Upper lobe of left lung (tissue), 4 donors: ENCODE measurements around the gene CTXN1.

ENCODE experiments used
- POLR2A ChIP-seq, 4 donors: fragments of 450-650 bp; IDR thresholded peaks; one replicate each; pipeline ENCODE4 v1.5.1; 2016 to 2017; ENCODE audit warnings: antibody characterized with exemption in 4 of 4, mild to moderate bottlenecking in 2 of 4
- TF ChIP-seq, protein P1 (sequence below), 6 experiments: fragments of 450-650 bp in 4 of 6; fragments of 200-600 bp in 2 of 6; sonication (generic) in 2 of 6; IDR thresholded peaks; one replicate each; pipeline ENCODE4 v1.5.1; 2016 to 2019; ENCODE audit warnings: antibody characterized with exemption in 6 of 6

DNA sequence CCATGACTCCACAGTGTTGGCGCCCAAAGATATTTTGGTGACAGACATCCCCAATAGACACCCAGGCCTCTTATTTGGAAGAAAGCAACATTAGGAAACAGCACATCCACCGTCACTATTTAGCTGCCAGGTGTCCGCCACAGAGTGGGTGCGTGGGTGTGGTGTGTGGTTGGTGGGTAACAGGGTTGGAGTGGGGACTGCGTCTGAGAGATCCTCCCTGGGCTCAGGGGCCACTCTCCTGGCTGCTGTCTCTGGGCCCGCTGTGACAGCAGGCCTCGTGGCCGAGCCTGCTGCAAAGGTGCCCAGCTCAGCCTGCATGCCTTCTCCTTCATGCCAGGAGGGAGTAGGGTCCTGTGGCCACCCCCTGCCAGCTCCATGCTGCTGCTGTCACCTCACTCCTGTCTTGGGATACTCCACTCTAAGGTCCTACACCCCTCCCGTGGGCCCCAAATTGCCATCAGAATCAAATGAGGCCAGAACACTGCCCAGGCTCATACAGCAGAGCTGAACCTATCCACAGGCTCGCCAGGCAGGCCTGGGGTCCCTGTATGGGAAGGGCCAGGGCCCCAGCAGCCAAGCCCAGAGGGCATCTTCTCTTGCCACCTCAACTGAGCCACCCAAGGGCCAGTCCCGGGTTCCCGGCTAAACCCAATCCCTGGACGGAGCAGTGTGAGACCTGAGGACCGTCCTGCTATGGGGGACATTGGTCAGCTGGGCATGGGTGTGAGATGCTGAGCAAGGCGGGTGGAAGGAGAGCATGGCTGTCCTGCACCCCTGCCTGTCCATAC is 42.3 kb upstream of the CTXN1 start:
- TF ChIP-seq, protein P1, sequence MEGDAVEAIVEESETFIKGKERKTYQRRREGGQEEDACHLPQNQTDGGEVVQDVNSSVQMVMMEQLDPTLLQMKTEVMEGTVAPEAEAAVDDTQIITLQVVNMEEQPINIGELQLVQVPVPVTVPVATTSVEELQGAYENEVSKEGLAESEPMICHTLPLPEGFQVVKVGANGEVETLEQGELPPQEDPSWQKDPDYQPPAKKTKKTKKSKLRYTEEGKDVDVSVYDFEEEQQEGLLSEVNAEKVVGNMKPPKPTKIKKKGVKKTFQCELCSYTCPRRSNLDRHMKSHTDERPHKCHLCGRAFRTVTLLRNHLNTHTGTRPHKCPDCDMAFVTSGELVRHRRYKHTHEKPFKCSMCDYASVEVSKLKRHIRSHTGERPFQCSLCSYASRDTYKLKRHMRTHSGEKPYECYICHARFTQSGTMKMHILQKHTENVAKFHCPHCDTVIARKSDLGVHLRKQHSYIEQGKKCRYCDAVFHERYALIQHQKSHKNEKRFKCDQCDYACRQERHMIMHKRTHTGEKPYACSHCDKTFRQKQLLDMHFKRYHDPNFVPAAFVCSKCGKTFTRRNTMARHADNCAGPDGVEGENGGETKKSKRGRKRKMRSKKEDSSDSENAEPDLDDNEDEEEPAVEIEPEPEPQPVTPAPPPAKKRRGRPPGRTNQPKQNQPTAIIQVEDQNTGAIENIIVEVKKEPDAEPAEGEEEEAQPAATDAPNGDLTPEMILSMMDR (IDR thresholded peaks at IDR 0.05) = no peak
- TF ChIP-seq POLR2A (IDR thresholded peaks at IDR 0.05) = no peak
